ENCODE results near the gene GDAP2. TPM values are rescaled to one million over a fixed set of nuclear protein-coding genes. Genes with fewer than 3 reads are reported as not detected.

GDAP2 gene, protein sequence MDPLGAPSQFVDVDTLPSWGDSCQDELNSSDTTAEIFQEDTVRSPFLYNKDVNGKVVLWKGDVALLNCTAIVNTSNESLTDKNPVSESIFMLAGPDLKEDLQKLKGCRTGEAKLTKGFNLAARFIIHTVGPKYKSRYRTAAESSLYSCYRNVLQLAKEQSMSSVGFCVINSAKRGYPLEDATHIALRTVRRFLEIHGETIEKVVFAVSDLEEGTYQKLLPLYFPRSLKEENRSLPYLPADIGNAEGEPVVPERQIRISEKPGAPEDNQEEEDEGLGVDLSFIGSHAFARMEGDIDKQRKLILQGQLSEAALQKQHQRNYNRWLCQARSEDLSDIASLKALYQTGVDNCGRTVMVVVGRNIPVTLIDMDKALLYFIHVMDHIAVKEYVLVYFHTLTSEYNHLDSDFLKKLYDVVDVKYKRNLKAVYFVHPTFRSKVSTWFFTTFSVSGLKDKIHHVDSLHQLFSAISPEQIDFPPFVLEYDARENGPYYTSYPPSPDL
- 10 to 100 TPM; 38.7 to 48.9 (median 47.6) TPM for total RNA-seq

DNA sequence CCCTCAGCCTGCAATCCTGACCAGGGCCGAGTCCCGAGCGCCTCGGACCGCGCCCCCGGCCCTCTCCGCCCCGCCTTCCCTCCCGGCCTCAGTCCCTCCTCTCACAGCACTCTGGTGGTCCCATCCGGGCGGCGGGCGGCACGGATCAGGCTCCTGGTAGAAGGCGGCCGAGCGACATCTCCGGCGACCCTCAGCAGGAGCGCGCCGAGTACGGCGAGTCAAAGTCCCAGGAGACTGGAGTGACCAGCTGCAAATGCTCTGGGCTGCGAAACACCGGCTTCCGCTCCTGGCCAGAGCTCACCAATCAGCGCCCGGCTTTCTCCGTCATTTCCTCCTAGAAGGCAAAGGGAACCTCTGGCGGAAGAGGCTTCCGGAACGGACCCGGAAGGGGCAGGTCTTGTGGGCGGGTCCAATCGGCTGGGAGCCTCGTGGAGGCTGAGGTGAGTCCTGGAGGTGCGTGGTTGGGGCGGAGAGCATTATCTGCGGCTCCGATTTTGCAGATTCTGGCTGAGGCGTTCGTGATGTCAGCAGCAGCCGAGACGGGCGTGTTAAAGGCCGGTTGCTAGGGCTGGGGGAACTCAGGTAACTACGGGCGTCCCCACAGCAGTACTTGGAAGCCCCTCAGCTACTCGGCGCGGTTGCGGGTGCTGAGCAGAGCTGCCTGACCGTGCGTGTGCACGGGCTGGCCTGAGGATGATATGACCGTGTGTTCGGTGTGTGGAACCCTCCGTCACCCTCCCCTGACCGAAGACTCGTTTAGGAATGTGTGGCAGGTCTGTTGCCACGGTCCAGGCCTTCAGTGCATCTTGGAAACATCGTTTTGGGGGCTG, at the start of gene GDAP2, which contains the start of gene WDR3:
Gene GDAP2, minus strand, starts transcription at position 279 of the 830 bp plus-strand sequence. CDS start 9,264 bp downstream, outside the sequence.
Gene WDR3, plus strand, starts transcription at position 397 of the 830 bp plus-strand sequence. CDS start 3,581 bp downstream, outside the sequence.
- peak; percentile 97 to 98 for DNase-seq
- peak within 1 kb of the TSS in 2 of 3 donors; percentile 78 to 80 for H3K27ac ChIP-seq
- H3K4me3 ChIP-seq (replicated peaks in 1 of 3), result peak within 1 kb of the TSS; percentile 70 to 92 (median 92)
- no peaks in the 10 kb centered on the region for H3K27me3 ChIP-seq
- H3K36me3 ChIP-seq, result no peaks in the 10 kb centered on the region
- TF ChIP-seq, protein P1, sequence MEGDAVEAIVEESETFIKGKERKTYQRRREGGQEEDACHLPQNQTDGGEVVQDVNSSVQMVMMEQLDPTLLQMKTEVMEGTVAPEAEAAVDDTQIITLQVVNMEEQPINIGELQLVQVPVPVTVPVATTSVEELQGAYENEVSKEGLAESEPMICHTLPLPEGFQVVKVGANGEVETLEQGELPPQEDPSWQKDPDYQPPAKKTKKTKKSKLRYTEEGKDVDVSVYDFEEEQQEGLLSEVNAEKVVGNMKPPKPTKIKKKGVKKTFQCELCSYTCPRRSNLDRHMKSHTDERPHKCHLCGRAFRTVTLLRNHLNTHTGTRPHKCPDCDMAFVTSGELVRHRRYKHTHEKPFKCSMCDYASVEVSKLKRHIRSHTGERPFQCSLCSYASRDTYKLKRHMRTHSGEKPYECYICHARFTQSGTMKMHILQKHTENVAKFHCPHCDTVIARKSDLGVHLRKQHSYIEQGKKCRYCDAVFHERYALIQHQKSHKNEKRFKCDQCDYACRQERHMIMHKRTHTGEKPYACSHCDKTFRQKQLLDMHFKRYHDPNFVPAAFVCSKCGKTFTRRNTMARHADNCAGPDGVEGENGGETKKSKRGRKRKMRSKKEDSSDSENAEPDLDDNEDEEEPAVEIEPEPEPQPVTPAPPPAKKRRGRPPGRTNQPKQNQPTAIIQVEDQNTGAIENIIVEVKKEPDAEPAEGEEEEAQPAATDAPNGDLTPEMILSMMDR (IDR thresholded peaks at IDR 0.05), result no peak
- peak in 1 of 2 donors; percentile 81 for TF ChIP-seq POLR2A (IDR thresholded peaks at IDR 0.05)
- 0% methylated on average over 20 to 23 of the region's 64 CpGs for WGBS, 2 donors
- intact Hi-C loops (cut with DNase I), result no loop called here
- H3K9me3 ChIP-seq, result no peaks in the 10 kb centered on the region
- peaks cover 9 to 23% of the 10 kb centered on the region in 2 donors for H3K4me1 ChIP-seq

DNA sequence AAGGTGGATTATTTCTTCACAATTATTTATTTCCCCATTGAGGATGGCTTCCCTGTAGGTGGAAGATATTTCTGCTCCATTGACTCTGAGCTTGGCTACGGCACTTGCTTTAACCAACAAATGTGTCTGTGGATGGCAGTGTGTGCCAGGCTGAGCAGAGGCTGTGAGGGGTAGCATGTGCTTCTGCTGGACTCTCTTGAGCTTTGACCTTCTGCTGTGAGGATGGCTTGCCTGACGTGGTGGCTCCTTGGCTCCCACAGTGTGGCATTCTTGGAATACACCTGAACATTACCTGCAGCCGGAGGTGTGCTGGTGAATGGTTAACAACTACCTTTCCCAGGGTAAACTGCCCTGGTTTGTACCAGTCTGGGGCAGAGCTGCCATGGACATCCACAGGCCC, 47.0 kb upstream of the GDAP2 start:
- peaks cover 1 to 11% of the 10 kb centered on the region in 2 donors for H3K4me1 ChIP-seq
- no peaks in the 10 kb centered on the region for H3K27me3 ChIP-seq
- intact Hi-C loops (cut with DNase I), result no loop called here
- peak overlapping the region; percentile 1 to 39 (median 38) for H3K27ac ChIP-seq
- TF ChIP-seq, protein P1 (IDR thresholded peaks at IDR 0.05), result no peak
- no peak for TF ChIP-seq POLR2A (IDR thresholded peaks at IDR 0.05)
- no peaks in the 10 kb centered on the region for H3K36me3 ChIP-seq
- 9 to 22% methylated on average over 1 to 3 of the region's 3 CpGs for WGBS, 2 donors
- no peak overlapping the region for H3K4me3 ChIP-seq (replicated peaks in 1 of 3)
- no peaks in the 10 kb centered on the region for H3K9me3 ChIP-seq
- DNase-seq, result peak; percentile 76 to 82

DNA sequence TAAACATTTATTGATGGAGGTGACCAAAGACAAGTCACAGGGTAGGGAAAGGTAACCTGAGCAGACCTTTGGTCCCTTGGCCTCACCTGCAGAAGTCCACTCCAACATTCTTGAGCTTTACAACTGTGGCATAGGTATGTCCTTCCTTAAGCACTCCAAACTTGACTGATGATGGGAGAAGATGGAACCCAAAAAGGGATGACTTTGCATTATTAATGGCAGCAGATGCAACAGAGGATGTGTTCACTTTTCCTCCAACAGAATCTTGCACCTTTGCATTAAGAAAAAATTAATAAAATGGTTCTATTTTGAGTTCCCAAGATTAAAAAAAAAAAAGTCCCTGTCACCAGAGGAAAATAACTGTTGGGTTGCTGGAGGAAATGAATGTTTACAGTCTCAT, 42.4 kb upstream of the GDAP2 start:
- no peak for DNase-seq
- Histone ChIP-seq H3K9me3 (no peaks in the 10 kb centered on the region), H3K4me1 (peaks cover 3 to 17% of the 10 kb centered on the region in 2 donors), H3K27ac (no peak overlapping the region), H3K27me3 (no peaks in the 10 kb centered on the region), H3K4me3 (replicated peaks in 1 of 3) (no peak overlapping the region), H3K36me3 (no peaks in the 10 kb centered on the region)
- TF ChIP-seq, protein P1 (IDR thresholded peaks at IDR 0.05), result no peak
- TF ChIP-seq POLR2A (IDR thresholded peaks at IDR 0.05), result no peak
- intact Hi-C loops (cut with DNase I), result no loop called here

DNA sequence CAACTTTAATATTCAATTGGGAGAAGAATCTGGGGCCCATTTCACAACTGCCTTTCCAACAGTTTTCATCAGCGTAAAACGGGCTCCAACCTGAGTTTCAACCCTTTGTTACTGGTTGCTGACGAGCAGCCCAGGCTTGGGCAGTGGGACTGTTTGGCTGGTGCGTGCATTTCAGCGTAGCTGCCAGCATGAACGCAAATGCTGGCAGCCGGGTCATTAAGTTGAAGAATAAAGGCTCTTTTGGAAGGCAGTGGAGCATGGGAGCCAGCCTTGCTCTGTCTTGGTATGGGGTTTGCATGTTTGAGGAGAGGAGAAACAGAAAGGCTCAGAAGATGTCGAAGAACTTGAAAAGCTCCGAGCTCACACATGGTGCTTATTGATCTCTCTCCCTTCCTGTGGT, 40.8 kb upstream of the GDAP2 start:
- H3K27me3 ChIP-seq, result no peaks in the 10 kb centered on the region

More for the DNA sequence above, 40.8 kb upstream of the GDAP2 start:
- intact Hi-C loops (cut with DNase I), result no loop called here
- no peak for TF ChIP-seq POLR2A (IDR thresholded peaks at IDR 0.05)
- TF ChIP-seq, protein P1 (IDR thresholded peaks at IDR 0.05), result no peak
- Histone ChIP-seq H3K4me1 (peaks cover 3 to 10% of the 10 kb centered on the region in 2 donors), H3K9me3 (no peaks in the 10 kb centered on the region), H3K4me3 (replicated peaks in 1 of 3) (no peak overlapping the region), H3K36me3 (no peaks in the 10 kb centered on the region), H3K27ac (no peak overlapping the region)
- WGBS, 2 donors, result 21 to 26% methylated on average over 9 of the region's 9 CpGs
- DNase-seq, result peak; percentile 58 to 70

Measured in thyroid gland (tissue), 4 donors.